Panc1 (cell line): Measurements from ENCODE around the gene PRKCZ.

Experiments
- POLR2AphosphoS5 ChIP-seq: IDR thresholded peaks from 2 replicates; pipeline ENCODE4 v1.6.1; 2012; ENCODE audit warnings: mild to moderate bottlenecking, low read depth, low read length, moderate library complexity
- SIN3A ChIP-seq: IDR thresholded peaks from 2 replicates; pipeline ENCODE4 v1.6.1; 2012; ENCODE audit warnings: low read depth, mild to moderate bottlenecking, low read length, moderate library complexity, borderline replicate concordance; ENCODE audit not compliant: insufficient read depth
- TCF7L2 ChIP-seq: IDR thresholded peaks from 2 replicates; pipeline ENCODE4 v1.6.1; 2011; ENCODE audit warnings: mild to moderate bottlenecking, low read depth, low read length, inconsistent platforms
- TF ChIP-seq, protein P1 (sequence below): fragments of 450-650 bp; IDR thresholded peaks from 2 replicates; pipeline ENCODE4 v1.5.1; 2017; ENCODE audit warnings: mild to moderate bottlenecking
- TF ChIP-seq, protein P2 (sequence below), 2 experiments: IDR thresholded peaks; 2 replicates each; pipeline ENCODE4 v1.6.1; 2011 to 2012; ENCODE audit warnings: low read depth in 2 of 2, control low read depth in 1 of 2, low read length in 1 of 2, mild to moderate bottlenecking in 1 of 2, moderate library complexity in 1 of 2; ENCODE audit not compliant: insufficient read depth in 1 of 2

DNA sequence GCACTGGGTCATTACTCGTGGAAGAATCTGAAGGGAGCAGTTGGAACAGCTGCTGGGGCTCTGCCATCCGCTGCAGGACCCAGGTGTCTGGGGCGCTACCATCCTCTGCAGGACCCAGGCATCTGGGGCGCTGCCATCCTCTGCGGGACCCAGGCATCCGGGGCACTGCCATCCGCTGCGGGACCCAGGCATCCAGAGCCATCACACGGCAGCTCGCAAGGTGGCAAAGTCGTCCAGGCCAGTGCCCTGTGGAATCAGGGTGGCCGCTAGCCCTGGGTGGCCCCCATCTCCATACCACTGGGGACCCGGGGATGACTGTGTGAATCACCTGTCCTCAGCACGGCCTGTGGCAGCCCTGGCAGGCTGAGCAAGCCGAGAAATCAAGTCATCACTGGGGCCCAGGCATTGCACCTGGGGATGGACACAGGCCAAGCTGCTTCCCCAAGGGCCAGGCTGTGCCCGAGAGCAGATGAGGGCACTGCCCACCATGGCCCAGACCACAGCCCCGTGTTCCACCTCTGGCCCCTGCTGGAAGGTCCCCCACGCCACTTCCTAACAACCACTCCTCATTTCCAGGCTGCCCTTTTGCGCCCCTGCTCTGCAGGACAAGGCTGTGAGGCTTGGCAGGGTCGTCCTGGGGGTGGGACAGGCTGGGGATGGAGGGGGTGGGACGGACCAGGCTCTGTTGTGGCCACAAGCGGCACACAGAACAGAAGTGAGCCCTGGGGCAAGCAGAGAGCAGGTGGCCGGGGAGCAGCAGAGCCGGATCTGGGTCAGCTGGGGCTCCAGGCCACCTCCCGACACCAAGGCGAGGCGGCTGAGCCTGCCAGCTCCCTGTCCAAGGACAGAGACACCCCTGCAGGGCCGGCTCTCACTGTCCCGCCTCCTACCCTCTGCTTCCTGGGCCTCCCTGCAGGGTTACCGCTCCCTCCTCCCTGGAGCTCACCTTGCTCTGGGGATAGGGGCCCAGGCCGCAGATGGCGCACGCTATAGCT lies 18.4 kb upstream of the PRKCZ start:
- TF ChIP-seq, protein P1, sequence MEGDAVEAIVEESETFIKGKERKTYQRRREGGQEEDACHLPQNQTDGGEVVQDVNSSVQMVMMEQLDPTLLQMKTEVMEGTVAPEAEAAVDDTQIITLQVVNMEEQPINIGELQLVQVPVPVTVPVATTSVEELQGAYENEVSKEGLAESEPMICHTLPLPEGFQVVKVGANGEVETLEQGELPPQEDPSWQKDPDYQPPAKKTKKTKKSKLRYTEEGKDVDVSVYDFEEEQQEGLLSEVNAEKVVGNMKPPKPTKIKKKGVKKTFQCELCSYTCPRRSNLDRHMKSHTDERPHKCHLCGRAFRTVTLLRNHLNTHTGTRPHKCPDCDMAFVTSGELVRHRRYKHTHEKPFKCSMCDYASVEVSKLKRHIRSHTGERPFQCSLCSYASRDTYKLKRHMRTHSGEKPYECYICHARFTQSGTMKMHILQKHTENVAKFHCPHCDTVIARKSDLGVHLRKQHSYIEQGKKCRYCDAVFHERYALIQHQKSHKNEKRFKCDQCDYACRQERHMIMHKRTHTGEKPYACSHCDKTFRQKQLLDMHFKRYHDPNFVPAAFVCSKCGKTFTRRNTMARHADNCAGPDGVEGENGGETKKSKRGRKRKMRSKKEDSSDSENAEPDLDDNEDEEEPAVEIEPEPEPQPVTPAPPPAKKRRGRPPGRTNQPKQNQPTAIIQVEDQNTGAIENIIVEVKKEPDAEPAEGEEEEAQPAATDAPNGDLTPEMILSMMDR, result no peak
- TF ChIP-seq POLR2AphosphoS5, result no peak
- no peak for TF ChIP-seq SIN3A
- TF ChIP-seq TCF7L2, result no peak
- TF ChIP-seq, protein P2, sequence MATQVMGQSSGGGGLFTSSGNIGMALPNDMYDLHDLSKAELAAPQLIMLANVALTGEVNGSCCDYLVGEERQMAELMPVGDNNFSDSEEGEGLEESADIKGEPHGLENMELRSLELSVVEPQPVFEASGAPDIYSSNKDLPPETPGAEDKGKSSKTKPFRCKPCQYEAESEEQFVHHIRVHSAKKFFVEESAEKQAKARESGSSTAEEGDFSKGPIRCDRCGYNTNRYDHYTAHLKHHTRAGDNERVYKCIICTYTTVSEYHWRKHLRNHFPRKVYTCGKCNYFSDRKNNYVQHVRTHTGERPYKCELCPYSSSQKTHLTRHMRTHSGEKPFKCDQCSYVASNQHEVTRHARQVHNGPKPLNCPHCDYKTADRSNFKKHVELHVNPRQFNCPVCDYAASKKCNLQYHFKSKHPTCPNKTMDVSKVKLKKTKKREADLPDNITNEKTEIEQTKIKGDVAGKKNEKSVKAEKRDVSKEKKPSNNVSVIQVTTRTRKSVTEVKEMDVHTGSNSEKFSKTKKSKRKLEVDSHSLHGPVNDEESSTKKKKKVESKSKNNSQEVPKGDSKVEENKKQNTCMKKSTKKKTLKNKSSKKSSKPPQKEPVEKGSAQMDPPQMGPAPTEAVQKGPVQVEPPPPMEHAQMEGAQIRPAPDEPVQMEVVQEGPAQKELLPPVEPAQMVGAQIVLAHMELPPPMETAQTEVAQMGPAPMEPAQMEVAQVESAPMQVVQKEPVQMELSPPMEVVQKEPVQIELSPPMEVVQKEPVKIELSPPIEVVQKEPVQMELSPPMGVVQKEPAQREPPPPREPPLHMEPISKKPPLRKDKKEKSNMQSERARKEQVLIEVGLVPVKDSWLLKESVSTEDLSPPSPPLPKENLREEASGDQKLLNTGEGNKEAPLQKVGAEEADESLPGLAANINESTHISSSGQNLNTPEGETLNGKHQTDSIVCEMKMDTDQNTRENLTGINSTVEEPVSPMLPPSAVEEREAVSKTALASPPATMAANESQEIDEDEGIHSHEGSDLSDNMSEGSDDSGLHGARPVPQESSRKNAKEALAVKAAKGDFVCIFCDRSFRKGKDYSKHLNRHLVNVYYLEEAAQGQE (IDR thresholded peaks at IDR 0.05; ENCODE audit: insufficient read depth in 1 of 2, low read depth in 2 of 2, low read length in 1 of 2), result no peak
